HTERT RPE-1 (cell line): ENCODE measurements around the gene MFSD11.
"Not testable (repeated sequence)": the region's sequence is repeated elsewhere in the genome, so short reads cannot be mapped to it uniquely, and the experiment has no call there.

ENCODE experiments used
- in situ Hi-C: fragments of 300-500 bp; cut with MboI; formaldehyde crosslinking; loops from 4 replicates; pipeline ENCODE4 v1.14.3; 2020; ENCODE audit warnings: low sequenced_read_pairs

The MFSD11 gene

DNA sequence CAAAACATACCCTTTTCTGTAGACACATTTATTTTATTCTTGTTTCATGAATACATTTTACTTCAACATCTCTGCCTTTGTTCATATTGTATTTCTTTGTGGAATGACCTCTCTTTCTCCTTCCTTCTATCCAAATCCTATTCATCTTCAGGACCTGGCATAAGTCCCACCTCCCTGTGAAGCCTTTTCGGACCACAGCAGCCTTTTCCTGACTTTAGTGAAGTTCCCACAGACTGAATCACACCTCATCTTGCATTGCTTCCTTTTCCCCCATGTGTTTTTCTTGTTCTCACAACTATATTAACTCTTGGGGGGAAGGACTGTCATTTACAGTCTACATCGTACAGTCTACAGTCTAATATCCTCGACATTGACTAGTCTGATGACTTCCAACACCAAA lies 58.2 kb downstream of the MFSD11 start:
- in situ Hi-C loops = no loop called here

DNA sequence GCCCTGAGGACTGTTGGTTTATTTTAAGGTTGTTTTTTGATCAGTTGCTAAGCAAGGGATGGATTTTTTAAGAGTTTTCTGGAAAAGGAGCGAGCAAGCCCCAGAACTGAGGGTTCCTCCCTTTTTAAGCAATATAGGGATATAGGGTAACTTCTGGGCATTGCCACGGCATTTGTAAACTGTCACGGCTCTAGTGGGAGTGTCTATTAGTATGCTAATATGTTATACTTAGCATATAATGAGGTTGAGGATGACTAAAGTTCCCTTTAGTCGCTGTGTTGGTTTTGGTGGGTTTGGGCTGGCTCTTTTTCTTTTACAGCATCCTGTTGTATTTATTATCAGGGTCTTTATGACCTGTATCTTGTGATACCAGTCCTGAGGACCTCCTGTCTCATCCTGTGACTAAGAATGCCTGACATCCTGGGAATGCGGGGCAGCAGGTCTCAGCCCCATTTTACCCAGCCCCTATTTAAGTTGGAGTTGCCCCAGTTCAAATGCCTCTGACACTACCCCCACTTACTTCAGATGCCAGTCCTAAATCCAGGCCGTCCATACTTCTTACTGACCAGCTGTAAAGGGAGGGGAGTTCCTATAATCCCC lies 59.4 kb downstream of the MFSD11 start:
- in situ Hi-C loops = no loop called here

DNA sequence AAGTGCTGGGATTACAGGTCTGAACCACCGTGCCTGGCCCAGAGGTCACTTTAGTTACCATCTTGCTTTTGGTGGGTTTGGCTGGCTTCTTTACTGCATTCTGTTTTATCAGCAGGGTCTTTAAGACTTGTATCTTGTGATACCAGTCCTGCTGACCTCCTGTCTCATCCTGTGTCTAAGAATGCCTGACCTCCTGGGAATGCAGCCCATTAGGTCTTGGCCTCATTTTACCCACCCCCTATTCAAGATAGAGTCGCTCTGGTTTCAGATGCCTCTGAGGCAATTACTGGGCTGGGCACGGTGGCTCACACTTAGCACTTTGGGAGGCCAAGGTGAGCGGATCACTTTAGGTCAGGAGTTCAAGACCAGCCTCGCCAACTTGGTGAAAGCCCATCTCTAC lies 63.8 kb downstream of the MFSD11 start:
- in situ Hi-C loops = no loop called here

DNA sequence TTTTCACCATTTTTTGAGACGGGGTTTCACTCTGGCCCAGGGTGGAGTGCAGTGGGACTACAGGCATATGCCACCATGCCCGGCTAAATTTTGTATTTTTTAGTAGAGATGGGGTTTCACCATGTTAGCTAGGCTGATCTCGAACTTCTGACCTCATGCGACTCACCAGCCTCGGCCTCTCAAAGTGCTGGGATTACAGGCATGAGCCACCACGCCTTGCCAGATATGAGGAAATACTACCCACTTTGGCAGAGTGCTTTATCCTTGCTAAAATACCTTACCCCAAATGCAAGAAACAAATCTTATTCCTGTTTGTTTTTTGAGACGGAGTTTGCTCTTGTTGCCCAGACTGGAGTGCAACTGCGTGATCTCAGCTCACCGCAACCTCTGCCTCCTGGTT lies 67.4 kb downstream of the MFSD11 start:
- in situ Hi-C loops = no loop called here

DNA sequence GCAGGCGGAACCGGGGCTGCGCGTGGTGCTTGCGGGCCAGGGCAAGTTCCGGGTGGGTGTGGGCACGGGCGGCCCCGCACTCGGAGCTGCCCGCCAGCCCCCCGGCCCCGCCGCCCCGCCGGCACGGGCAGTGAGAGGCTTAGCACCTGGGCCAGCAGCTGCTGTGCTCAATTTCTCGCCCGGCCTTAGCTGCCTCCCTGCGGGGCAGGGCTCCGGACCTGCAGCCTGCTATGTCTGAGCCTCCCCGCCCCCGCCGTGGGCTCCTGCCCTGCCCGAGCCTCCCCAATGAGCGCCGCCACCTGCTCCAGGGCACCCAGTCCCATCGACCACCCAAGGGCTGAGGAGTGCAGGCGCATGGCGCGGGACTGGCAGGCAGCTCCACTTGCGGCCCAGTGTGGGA lies 68.2 kb downstream of the MFSD11 start:
- in situ Hi-C loops = not testable (repeated sequence)

DNA sequence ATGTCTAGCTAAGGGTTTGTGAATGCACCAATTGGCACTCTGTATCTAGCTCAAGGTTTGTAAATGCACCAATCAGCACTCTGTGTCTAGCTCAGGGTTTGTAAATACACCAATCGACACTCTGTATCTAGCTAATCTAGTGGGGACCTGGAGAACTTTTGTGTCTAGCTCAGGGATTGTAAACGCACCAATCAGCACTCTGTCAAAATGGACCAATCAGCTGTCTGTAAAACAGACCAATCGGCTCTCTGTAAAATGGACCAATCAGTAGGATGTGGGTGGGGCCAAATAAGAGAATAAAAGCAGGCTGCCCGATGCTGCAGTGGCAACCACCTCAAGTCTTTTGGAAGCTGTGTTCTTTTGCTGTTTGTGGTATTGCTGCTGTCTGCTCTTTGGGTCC lies 68.8 kb downstream of the MFSD11 start:
- in situ Hi-C loops = not testable (repeated sequence)

DNA sequence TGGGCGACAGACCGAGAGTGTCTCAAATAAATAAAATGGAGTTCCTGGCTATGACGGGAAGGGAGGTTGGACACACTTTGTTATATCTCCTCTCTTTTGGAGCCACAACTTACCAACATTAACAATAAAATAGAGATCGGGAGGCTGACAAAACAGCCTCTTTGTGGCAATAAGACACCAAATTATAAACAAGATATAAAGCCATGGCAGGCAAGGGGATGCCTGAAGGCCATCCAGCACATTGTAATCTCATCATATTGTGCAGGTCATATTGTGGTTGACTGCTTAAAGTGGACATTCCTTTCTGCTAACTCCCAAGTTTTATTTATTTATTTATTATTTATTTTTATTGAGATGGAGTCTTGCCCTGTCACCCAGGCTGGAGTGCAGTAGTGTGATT lies 70.4 kb downstream of the MFSD11 start:
- in situ Hi-C loops = no loop called here

DNA sequence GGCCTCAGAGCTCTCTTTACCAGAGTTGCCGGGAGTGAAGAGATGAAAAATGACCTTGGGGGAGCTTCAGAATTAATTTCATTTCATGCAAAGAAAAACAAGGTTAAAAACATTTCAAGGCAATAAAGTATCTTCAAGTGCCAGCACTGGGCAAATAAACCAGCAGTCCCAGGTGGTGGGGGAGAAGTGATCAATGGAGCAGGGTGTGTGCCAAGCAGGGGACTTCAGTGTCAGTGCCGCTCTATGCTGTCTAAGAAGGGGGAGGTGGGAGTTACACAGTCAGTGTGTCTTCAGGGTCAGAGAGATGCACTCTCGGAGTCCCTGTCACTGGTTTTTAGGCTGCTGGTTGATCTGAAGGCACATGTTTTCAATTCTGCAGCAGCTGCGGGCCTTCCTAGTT lies 73.0 kb downstream of the MFSD11 start:
- in situ Hi-C loops = no loop called here

DNA sequence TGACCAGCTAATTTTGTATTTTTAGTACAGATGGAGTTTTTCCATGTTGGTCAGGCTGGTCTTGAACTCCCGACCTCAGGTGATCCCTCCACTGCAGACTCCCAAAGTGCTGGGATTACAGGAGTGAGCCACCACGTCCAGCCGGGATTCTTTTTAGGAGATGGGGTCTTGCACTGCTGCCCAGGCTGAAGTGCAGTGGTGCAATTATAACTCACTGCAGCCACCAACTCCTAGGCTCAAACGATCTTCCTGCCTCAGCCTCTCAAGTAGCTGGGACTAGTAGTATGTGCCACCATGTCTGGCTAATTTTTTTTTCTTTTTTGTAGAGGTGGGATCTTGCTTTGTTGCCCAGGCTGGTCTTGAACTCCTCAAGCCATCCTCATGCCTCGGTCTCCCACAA lies 73.9 kb downstream of the MFSD11 start:
- in situ Hi-C loops = no loop called here

DNA sequence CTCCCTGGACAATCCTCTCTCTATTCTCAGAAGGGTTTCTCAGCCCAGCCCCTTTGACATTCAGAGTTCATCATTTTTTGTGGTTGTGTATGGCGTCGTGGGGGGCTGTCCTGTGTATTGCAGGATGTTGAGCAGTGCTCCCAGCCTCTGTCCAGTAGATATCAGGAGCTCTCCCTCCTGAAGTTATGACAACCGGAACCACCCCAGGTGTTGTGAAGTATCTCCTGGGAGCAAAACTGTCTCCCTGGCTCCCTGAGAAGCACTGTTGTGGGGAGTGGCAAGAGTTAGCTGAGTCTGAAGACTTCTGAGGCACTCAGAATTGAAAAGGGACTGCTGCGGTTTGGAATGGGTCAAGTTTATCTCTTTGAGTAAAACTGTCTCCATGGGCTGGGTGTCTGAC lies 74.3 kb downstream of the MFSD11 start:
- in situ Hi-C loops = no loop called here

DNA sequence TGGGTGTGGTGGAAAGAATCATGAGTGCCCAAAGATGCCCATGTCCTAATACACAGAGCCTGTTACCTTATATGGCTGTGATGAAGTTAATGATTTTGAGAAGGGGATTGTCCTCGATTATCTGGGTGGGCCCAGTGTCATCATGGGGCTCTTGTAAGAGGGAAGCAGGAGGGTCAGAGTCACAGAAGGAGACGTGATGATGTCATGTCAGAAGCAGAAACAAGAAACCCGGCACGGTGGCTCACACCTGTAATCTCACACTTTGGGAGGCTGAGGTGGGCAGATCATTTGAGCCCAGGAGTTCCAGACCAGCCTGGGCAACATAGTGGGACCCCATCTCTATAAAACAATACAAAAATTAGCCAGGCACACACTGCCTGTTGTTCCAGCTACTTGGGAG lies 75.0 kb downstream of the MFSD11 start:
- in situ Hi-C loops = no loop called here

DNA sequence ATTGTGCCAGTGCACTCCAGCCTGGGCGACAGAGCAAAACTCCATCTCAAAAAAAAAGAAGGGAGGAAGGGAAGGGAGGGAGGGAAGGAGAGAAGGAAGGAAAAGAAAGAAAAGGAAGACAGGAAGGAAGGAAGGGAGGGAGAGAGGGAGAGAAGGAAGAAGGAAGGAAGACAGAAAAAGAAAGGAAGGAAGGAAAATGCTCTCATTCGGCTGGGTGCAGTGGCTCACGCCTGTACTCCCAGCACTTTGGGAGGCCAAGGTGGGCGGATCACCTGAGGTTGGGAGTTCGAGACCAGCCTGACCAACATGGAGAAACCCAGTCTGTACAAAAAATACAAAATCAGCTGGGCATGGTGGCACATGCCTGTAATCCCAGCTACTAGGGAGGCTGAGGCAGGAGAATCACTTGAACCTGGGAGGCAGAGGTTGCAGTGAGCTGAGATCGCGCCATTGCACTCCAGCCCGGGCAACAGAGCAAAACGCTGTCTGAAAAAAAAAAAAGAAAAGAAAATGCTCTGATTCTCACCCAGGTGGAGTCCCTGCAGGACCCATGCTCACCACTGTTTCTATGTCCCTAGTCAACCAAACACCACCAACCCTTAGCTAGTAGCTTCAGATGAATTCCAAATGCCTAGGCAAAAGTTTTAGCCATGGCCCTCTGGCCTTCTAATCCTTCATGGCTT lies 78.1 kb downstream of the MFSD11 start:
- in situ Hi-C loops = not testable (repeated sequence)

DNA sequence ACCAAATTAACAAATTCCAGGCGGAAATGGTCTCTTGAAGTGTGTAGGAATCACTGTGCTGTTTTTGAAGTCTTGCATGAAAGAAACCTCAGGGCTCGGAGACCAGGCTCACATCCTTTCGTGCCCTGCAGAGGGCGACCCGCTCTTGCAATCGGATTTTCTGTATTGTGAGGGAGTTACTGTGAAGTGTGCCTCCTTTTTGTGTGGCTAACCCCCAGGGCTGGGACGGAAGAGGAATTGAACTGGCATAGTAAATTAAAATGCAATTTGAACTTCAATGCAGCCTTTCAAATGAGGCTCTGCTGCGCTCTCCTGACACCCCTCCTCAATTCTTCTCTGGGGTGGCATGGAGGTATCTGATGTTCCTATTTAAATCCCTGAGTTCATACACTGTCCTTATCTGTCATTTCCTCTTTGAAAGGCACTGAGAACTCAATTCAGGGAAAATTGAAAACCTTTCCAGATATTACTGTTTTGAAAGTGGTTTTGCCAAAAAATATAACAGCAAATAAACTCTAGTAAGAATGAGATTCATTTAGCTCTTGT lies 78.7 kb downstream of the MFSD11 start:
- in situ Hi-C loops = no loop called here

DNA sequence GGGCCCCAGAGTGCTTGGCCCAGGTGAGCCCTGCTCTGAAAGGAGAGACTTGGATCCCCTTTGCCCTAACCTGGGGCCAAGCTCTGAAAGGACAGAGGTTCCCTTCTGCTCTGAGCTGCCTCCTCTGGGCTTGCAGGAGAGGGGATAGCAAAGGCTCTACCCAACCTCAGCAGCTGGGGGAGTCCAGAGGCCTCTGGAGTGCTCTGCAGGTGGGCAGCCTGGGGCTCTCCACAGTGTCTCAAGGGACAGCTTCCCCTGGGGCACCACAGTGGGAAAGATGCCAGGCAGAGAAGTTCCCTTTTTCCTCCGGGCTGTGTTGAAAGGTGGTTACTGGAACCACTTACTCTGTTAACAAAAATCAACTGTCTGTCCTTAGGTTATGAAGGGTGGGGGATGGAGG lies 82.1 kb downstream of the MFSD11 start:
- in situ Hi-C loops = no loop called here

DNA sequence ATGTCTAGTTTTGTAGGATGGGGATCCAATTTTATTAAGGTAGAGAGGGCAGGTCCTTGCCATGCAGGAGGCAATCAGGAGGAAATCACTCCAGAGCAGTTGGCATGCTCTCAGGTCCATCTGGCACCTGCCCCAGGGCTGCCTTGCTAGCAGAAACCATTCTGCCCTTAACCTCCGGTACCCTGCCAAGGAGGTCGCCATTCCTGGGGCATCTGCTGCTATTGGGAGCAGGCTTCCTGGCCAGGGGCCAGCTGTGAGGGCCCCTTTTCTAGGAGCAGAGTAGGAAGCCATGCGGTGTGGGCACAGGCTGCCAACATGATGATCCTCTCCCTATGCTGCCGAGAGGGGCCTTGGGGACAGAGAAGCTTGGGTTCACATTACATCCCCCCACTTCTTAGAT lies 82.6 kb downstream of the MFSD11 start:
- in situ Hi-C loops = no loop called here

DNA sequence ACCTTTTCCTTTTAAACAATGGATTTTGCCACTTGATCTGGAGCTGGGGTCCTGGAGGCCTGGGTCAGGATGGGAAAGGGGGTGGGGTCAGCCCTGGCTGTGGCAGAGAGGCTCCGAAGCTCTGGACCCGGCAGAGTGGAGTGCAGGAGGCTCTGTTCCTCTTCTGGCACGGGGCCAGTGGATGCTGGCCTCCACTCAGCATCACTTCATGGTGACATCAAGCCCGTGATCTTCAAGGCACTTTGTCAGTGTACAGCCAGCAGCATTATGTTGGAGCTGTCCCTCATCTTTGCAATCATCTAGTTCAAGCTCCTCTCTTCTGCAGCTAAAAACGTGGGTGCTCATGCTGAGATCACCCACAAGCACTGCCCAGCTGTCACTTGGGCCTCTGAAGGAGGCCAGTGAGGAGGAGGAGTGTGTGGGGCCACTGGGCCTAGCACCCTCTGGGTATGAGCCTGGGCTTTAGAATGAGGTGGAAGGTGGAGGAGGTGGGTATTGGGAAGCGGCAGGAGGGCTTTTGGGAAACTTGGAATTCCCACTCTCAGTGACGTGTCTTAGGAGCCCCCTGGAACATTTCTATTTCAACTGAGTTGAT lies 84.4 kb downstream of the MFSD11 start:
- in situ Hi-C loops = no loop called here

DNA sequence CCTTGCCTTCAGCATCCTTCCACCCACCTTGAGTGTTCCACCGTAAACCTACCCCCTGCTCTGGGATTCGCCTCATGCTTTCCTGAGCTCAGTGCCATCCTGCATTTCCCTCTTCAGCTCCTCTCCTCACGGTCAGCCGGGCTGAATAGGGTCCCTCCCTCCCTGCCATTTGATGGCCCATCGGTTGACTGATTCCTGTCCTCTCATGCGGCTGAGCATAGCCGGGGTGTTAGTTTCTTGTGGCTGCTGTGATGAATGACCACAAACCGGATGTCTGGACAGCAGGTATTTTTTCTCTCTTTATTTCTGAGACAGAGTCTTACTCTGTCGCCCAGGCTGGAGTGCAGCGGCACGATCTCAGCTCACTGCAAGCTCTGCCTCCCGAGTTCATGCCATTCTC lies 86.2 kb downstream of the MFSD11 start:
- in situ Hi-C loops = no loop called here

DNA sequence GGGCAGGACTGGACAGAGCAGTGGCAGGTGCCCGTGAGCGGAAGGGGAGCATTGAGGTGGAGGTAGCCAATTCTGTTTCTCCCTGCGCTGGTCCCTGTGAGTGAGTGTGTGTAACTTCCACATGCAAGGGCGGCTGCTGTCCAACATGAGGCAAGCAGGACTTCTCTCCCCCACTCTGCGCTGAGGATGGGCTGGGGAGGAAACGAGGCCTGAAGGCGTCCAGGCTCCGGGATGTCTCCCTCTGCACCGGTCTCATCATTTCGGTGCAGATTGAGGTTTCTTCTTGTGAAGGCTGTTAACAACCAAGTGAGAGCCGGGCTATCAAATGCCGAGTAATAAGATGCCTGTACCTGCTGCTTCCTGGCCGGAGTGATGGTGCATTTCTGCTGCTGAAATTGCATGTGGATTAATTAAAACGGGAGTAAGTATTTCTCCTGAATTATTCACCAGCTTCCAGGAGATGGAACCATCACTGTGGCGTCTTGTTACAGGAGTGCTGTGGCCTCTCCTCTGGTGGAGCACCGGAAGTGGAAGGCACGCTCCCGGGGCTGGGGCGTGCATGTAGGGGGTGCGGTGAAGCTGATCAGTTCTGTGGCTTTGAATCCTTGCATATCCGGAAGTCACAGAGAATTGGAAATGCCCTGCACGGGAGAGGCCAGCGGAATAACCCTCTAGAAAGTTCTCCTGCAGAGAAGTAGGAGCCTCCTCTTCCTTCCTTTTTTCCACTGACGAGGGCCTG lies 88.6 kb downstream of the MFSD11 start:
- in situ Hi-C loops = no loop called here

DNA sequence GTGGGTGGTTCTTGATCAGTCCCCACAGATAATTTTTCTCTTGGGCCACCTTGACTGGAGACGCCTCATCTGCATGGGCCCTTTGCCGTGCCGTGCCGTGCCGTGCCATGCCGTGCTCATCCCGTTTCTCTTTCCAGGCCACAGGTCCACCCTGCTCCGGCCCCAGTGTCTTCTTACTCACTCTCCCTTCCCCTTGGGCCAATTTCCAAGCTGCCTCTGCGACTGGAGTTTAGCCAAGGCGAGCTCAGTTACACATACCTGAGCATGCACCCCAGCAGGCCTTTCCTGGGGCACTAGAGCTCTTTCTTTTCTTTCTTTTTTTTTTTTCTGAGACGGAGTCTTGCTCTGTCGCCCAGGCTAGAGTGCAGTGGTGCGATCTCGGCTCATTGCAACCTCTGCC lies 89.8 kb downstream of the MFSD11 start:
- in situ Hi-C loops = no loop called here
